NCI-H2227 treated with DMSO at 0.1 percent for 48 hours (cell line): ENCODE results near the gene SNAI1.

Source experiments
- DNase-seq: peaks from one replicate; lab custom pipeline; 2025; lab: John Stamatoyannopoulos, UW

Gene SNAI1

GRCh38 chr20:50013976-50014375 lies 31.2 kb downstream of the SNAI1 start:
- no peak for DNase-seq

- DNase-seq, result no peak
These were observed 32.1 kb downstream of the SNAI1 start for GRCh38 chr20:50014570-50015562.

GRCh38 chr20:50015636-50015992 lies 32.8 kb downstream of the SNAI1 start:
- no peak for DNase-seq

- no peak for DNase-seq
These were observed 33.4 kb downstream of the SNAI1 start for GRCh38 chr20:50015993-50016770.

- DNase-seq, result no peak
These were observed 34.4 kb downstream of the SNAI1 start for GRCh38 chr20:50017160-50017559.

GRCh38 chr20:50017576-50018248 lies 34.9 kb downstream of the SNAI1 start:
- no peak for DNase-seq

- DNase-seq, result no peak
These were observed 36.9 kb downstream of the SNAI1 start for GRCh38 chr20:50019466-50020256.

GRCh38 chr20:50020288-50020687 lies 37.5 kb downstream of the SNAI1 start:
- DNase-seq, result no peak

- no peak for DNase-seq
These were observed 39.9 kb downstream of the SNAI1 start for GRCh38 chr20:50022676-50023075.

- no peak for DNase-seq
These were observed 40.5 kb downstream of the SNAI1 start for GRCh38 chr20:50023116-50023805.

- DNase-seq, result no peak
These were observed 44.2 kb downstream of the SNAI1 start for GRCh38 chr20:50026746-50027575.

- no peak for DNase-seq
These were observed 44.9 kb downstream of the SNAI1 start for GRCh38 chr20:50027611-50028105.

GRCh38 chr20:50029083-50029696 lies 46.4 kb downstream of the SNAI1 start:
- no peak for DNase-seq

- no peak for DNase-seq
These were observed 47.1 kb downstream of the SNAI1 start for GRCh38 chr20:50029697-50030461.

GRCh38 chr20:50032955-50033666 lies 50.3 kb downstream of the SNAI1 start:
- DNase-seq, result no peak

GRCh38 chr20:50034567-50035180 lies 51.9 kb downstream of the SNAI1 start:
- DNase-seq, result no peak

GRCh38 chr20:50036703-50037102 lies 53.9 kb downstream of the SNAI1 start:
- DNase-seq, result no peak

- DNase-seq, result no peak
These were observed 54.3 kb downstream of the SNAI1 start for GRCh38 chr20:50037123-50037522.
